Stomach (tissue), 9 donors: Measurements from ENCODE around the gene LENEP. TPM values are rescaled to one million over a fixed set of nuclear protein-coding genes. Genes with fewer than 3 reads are reported as not detected.

Source experiments
- DNase-seq, 2 donors: peaks; one replicate each; pipeline versions ENCODE4 v3.0.0 to v3.0.0-alpha.2; 2013 to 2019
- H3K27ac ChIP-seq, 5 donors: fragments of 200-600 bp in 4 of 5; sonication (generic) in 4 of 5; one replicate each; pipeline ENCODE4 v1.5.1; 2013 to 2019; ENCODE audit warnings: mild to moderate bottlenecking in 1 of 5, moderate library complexity in 1 of 5
- H3K27me3 ChIP-seq, 3 donors: fragments of 200-600 bp; sonication (generic); one replicate each; pipeline ENCODE4 v1.5.1; 2017 to 2019; ENCODE audit warnings: mixed run types in 1 of 3
- H3K36me3 ChIP-seq, 4 donors: fragments of 200-600 bp; sonication (generic); 1 replicate in 3 of 4; 2 replicates in 1 of 4; pipeline ENCODE4 v1.5.1; 2016 to 2019
- H3K4me1 ChIP-seq, 4 donors: fragments of 200-600 bp; sonication (generic); one replicate each; pipeline ENCODE4 v1.5.1; 2016 to 2019
- H3K4me3 ChIP-seq, 4 donors: fragments of 200-600 bp; sonication (generic) in 3 of 4; one replicate each; pipeline ENCODE4 v1.5.1; 2016 to 2019; ENCODE audit warnings: mild to moderate bottlenecking in 1 of 4
- H3K9me3 ChIP-seq, 4 donors: fragments of 200-600 bp; sonication (generic); one replicate each; pipeline ENCODE4 v1.5.1; 2016 to 2019
- CTCF ChIP-seq, 7 experiments: fragments of 450-650 bp in 4 of 7; fragments of 200-600 bp in 3 of 7; sonication (generic) in 3 of 7; IDR thresholded peaks; one replicate each; pipeline ENCODE4 v1.5.1; 2016 to 2019; ENCODE audit warnings: antibody characterized with exemption in 7 of 7, control low read depth in 2 of 7, mild to moderate bottlenecking in 1 of 7
- EP300 ChIP-seq: sonication (generic); formaldehyde crosslinking; IDR thresholded peaks from one replicate; pipeline ENCODE4 v1.6.1; 2017; ENCODE audit warnings: antibody characterized with exemption
- POLR2A ChIP-seq, 4 donors: fragments of 450-650 bp; IDR thresholded peaks; one replicate each; pipeline ENCODE4 v1.6.1; 2016; ENCODE audit warnings: antibody characterized with exemption in 4 of 4, control low read depth in 2 of 4, mild to moderate bottlenecking in 1 of 4, moderate library complexity in 1 of 4
- POLR2AphosphoS5 ChIP-seq, 3 donors: sonication (generic); formaldehyde crosslinking; IDR thresholded peaks; one replicate each; pipeline ENCODE4 v1.6.1; 2016; ENCODE audit warnings: antibody characterized with exemption in 3 of 3
- WGBS, 5 donors: extraction: QIAGEN DNeasy Blood & Tissue Kit in 3 of 5; methylation state at CpG; one replicate each; pipeline versions ENCODE4 v1.1.5 to v1.1.7; 2013 to 2018; 5-methylcytosine and 5-hydroxymethylcytosine counted together
- intact Hi-C: fragments of 100-400 bp; cut with DNase I; formaldehyde crosslinking; loops from one replicate; pipeline ENCODE4 v1.15.1; 2023; ENCODE audit warnings: low total_unique reads
- polyA plus RNA-seq, 3 donors: library from polyadenylated mRNA; stranded (reverse); fragments of 200-250 nt; gene quantifications; one replicate each; pipeline ENCODE4 v1.2.3, GENCODE V29; 2013
- total RNA-seq, 5 donors: library from RNA; depleted of rRNA; stranded (reverse); fragments of >200 nt; gene quantifications; one replicate each; pipeline versions ENCODE4 v1.1.0 to v1.2.3, GENCODE V29; 2014 to 2016
- donor health status: healthy with polysubstance abuse.
- donor health status: Bipolar disorder and iron deficiency.
- donor health status: healthy.

Gene LENEP
- total and polyA plus RNA-seq, 8 donors = 1.1 to 11.6 TPM; not detected in 6

- H3K36me3 ChIP-seq = peaks cover 30 to 51% (median 44%) of the 10 kb centered on the region in 4 donors
- intact Hi-C loops = loop anchor here (10.0 kb wide), 1 partner anchor 45 kb away; no protein-coding TSS in a partner anchor
- peak overlapping the region; percentile 42 to 64 (median 43) for H3K4me3 ChIP-seq
- peak overlapping the region; percentile 82 to 100 (median 99) for H3K27ac ChIP-seq
- no peaks in the 10 kb centered on the region for H3K27me3 ChIP-seq
- H3K9me3 ChIP-seq = no peaks in the 10 kb centered on the region
- peaks cover 41 to 76% (median 71%) of the 10 kb centered on the region in 4 donors for H3K4me1 ChIP-seq
- 31 to 50% (median 41%) methylated on average over 20 to 22 of the region's 22 CpGs for WGBS, 5 donors
- TF ChIP-seq EP300 (no peak), CTCF (IDR thresholded peaks at IDR 0.05) (no peak), POLR2AphosphoS5 (IDR thresholded peaks at IDR 0.05) (no peak), POLR2A (IDR thresholded peaks at IDR 0.05) (no peak)
- DNase-seq = peak in 1 of 2 donors; percentile 57
Observed at GRCh38 chr1:154969860-154970452, 23.4 kb upstream of the LENEP start.

GRCh38 chr1:154970631-154971340 lies 22.6 kb upstream of the LENEP start, which contains the start of gene SHC1:
SHC1 (minus strand) TSS chr1:154970747; CDS start chr1:154970526, 221 bp downstream.
- H3K4me3 ChIP-seq = peak within 1 kb of the TSS; percentile 42 to 64 (median 43)
- H3K27me3 ChIP-seq = no peaks in the 10 kb centered on the region

GRCh38 chr1:154971341-154971998 lies 21.9 kb upstream of the LENEP start:
- TF ChIP-seq POLR2A (IDR thresholded peaks at IDR 0.05) (no peak), POLR2AphosphoS5 (IDR thresholded peaks at IDR 0.05) (peak in 1 of 3 donors; percentile 9), EP300 (no peak), CTCF (IDR thresholded peaks at IDR 0.05) (no peak)
- Histone ChIP-seq H3K27me3 (no peaks in the 10 kb centered on the region), H3K9me3 (no peaks in the 10 kb centered on the region), H3K4me1 (peaks cover 49 to 83% (median 68%) of the 10 kb centered on the region in 4 donors), H3K27ac (peak overlapping the region; percentile 82 to 100 (median 99)), H3K4me3 (peak overlapping the region; percentile 42 to 64 (median 43)), H3K36me3 (peaks cover 15 to 35% (median 29%) of the 10 kb centered on the region in 4 donors)
- 24 to 40% (median 30%) methylated on average over 10 of the region's 10 CpGs for WGBS, 5 donors
- intact Hi-C loops = no loop called here
- peak; percentile 8 to 50 for DNase-seq

More at GRCh38 chr1:154970631-154971340, 22.6 kb upstream of the LENEP start, which contains the start of gene SHC1:
- Histone ChIP-seq H3K9me3 (no peaks in the 10 kb centered on the region), H3K36me3 (peaks cover 22 to 42% (median 35%) of the 10 kb centered on the region in 4 donors), H3K27ac (peak within 1 kb of the TSS; percentile 82 to 100 (median 99)), H3K4me1 (peaks cover 43 to 77% (median 64%) of the 10 kb centered on the region in 4 donors)
- WGBS, 5 donors = 19 to 34% (median 28%) methylated on average over 9 to 15 of the region's 15 CpGs
- DNase-seq = peak; percentile 83 to 96
- intact Hi-C loops = no loop called here
- no peak for TF ChIP-seq CTCF (IDR thresholded peaks at IDR 0.05)
- peak in 1 of 4 donors; percentile 12 for TF ChIP-seq POLR2A (IDR thresholded peaks at IDR 0.05)
- TF ChIP-seq POLR2AphosphoS5 (IDR thresholded peaks at IDR 0.05) = peak; percentile 86 to 90 (median 89)

GRCh38 chr1:154972213-154972516 lies 21.2 kb upstream of the LENEP start:
- peak overlapping the region in 3 of 4 donors; percentile 7 to 70 (median 64) for H3K4me3 ChIP-seq
- DNase-seq = no peak
- H3K27me3 ChIP-seq = no peaks in the 10 kb centered on the region
- H3K36me3 ChIP-seq = peaks cover 9 to 28% (median 22%) of the 10 kb centered on the region in 4 donors
- intact Hi-C loops = no loop called here
- WGBS, 5 donors = 51 to 59% (median 51%) methylated on average over 3 of the region's 3 CpGs
- TF ChIP-seq POLR2A (IDR thresholded peaks at IDR 0.05) (no peak), CTCF (IDR thresholded peaks at IDR 0.05) (no peak), EP300 (no peak), POLR2AphosphoS5 (IDR thresholded peaks at IDR 0.05) (no peak)
- peak overlapping the region; percentile 96 to 100 (median 99) for H3K27ac ChIP-seq
- no peaks in the 10 kb centered on the region for H3K9me3 ChIP-seq
- peaks cover 53 to 79% (median 65%) of the 10 kb centered on the region in 4 donors for H3K4me1 ChIP-seq
